HG03457 (cell line): ENCODE results near the gene HOXC5.

Experiments used
- ATAC-seq: cut with Tn5 transposase; IDR thresholded peaks from one replicate; pipeline ENCODE4 v1.9.1; 2021; ENCODE audit warnings: moderate number of reproducible peaks; ENCODE audit not compliant: unreplicated experiment

The HOXC5 gene

GRCh38 chr12:53995378-53996239 lies 37.2 kb upstream of the HOXC5 start:
- ATAC-seq: no peak

- ATAC-seq: no peak
Observed at GRCh38 chr12:53996240-53997203, 36.3 kb upstream of the HOXC5 start.

DNA sequence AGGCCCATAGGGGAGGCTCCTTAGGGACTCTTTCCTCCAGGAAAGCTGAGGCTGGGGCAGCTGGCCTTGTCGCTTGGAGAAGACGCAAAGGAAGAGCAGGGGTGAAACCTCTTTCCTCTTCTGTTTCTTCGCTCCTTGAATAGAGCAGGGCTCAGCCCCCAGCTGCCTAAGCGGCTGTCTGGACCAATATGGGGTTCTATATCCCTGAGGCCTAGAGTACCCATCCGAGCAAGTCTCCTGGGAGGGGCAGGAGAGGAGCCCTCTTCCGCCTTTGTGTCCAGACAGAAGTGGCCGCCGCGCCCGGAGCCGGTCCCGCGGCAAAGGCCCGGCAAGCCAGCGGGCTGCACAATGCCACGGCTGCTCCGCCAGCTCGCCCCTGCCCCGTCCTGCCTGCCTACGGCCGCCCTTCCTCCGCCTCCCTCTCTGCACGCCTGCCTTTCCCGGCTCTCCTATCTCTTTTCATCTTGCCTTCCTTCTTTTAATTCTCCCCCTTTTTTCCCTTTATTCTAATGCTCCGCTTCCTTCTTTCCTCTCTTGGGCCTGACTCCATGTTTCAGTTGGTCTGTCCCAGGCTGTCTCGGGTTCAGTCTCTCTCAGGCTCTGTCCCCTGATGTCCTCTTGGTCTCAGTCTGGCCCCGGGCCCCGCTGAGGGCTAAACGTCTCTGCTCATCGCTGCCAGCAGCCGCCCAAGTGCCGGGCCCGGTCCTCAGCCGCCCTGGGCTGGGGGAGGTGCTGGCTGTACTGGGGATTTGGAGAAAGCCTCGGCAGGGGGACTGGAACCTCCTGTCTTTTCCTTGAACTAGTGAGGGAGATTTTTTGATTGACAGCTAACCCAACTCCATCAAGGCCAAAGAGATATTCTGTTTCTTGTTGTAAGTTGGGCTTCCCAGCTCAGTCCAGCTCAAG lies 35.4 kb upstream of the HOXC5 start:
- ATAC-seq: no peak

DNA sequence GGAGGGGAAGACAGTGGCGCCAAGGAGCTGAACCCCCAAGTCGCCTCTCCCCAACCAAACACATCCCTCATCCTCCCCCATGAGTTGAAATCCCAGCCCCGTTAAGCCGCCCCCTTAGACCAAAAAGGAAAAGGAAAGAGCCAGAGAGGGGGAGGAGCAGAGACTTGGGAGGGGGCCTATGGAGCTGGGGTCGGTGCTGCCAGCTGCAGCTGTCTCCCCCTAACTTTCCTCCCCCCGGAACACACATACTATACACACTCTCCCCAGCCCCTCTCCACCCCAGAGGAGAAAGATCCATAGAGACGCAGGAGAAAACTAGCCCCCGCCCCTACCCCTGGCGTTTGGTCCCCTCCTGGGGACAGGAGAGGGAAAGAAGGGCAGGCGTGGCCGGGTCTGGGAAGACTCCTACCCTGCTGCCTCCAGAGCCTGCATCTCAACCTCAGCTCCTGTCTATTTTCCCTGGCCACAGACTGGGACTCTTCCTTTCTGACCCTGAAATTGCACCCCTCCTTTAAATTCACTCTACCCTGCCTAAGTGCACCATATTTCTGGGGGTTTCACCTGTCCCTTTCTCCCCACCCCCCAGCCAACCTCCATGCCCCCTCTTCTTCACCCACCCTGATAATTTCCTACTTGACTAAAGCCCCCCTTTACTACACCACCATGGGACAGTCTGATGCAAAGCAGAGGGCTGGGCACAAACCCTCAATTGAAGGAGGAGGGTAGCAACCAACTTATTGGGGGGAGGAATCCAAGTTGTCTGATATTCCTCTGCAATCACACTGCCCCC lies 34.5 kb upstream of the HOXC5 start:
- ATAC-seq: no peak

DNA sequence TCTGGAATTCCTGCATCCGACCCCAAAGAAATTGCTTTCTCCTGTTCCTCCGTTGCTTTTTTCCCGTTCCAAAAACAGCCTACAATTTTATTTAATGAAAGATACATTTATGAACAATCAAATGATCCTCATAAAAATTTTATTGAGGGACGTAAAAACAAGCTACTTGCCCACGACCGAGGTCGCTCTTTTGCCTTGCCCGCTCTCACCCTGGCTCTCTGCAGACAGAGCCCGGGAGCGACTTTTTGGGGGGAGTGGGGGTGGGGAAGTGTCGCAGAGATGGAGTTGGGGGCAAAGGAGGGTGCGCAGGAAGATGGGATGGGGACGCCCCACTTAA lies 34.0 kb upstream of the HOXC5 start:
- ATAC-seq: no peak

DNA sequence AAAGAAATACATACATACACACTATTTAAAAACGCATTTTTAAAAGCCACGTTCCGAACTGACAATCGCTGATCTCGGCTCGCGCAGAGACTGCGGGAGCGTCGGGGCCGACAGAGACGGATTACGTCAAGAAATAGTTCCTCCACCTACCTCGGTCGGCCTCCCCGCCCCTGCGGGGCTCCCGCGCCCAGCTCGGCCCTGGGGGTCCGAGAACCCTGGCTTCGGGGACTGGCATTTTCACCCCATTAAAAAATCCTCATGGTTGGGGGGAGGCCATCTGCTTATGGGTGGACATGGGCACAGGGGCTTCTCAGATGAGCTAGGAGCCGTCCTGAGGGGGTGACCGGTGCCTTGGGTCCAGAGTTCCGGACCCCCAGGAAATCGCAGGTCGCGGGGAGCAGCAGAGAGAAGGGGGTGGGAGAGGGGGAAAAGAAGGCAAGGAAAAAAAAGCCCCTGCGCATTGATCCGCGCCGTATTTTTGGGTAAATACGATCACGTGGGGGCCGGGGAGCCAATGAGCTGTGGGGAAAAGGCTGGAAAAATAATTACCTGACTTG lies 33.2 kb upstream of the HOXC5 start:
- ATAC-seq: no peak

DNA sequence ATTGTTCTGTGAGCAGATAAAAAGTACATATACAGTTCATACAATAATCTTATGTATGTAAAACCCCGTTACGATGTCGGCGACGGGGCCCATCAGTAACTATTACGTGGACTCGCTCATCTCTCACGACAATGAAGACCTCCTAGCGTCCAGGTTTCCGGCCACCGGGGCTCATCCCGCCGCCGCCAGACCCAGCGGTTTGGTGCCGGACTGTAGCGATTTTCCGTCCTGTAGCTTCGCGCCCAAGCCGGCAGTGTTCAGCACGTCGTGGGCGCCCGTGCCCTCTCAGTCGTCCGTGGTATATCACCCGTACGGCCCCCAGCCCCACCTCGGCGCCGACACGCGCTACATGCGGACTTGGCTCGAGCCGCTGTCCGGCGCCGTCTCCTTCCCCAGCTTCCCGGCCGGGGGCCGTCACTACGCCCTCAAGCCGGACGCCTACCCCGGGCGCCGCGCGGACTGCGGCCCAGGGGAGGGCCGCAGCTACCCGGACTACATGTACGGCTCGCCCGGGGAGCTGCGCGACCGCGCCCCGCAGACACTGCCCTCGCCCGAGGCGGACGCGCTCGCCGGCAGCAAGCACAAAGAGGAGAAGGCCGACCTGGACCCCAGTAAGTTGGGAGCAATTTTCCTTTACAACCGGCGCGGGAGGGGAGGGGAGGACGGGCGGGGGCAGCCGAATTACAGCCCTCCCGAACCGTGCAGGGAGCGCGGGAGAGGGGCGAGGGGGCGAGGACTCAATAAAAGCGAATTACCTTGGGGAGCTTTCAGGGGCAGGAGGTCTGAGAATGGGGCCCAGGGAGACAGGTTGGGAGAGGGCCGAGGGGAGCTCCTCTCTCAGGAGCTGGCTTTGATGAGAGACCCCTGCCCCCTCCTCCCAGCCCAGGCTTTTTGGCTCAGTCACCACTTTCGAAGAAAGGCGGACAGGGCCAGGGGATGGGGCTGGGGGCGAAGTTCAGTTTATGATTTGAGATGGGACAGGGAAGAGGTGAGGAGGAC lies 32.4 kb upstream of the HOXC5 start, which contains the start of gene HOXC9:
Gene HOXC9 (plus strand): TSS at position 46 of the 999 bp plus-strand sequence. CDS start 28 bp downstream, at position 74.
- no peak for ATAC-seq

DNA sequence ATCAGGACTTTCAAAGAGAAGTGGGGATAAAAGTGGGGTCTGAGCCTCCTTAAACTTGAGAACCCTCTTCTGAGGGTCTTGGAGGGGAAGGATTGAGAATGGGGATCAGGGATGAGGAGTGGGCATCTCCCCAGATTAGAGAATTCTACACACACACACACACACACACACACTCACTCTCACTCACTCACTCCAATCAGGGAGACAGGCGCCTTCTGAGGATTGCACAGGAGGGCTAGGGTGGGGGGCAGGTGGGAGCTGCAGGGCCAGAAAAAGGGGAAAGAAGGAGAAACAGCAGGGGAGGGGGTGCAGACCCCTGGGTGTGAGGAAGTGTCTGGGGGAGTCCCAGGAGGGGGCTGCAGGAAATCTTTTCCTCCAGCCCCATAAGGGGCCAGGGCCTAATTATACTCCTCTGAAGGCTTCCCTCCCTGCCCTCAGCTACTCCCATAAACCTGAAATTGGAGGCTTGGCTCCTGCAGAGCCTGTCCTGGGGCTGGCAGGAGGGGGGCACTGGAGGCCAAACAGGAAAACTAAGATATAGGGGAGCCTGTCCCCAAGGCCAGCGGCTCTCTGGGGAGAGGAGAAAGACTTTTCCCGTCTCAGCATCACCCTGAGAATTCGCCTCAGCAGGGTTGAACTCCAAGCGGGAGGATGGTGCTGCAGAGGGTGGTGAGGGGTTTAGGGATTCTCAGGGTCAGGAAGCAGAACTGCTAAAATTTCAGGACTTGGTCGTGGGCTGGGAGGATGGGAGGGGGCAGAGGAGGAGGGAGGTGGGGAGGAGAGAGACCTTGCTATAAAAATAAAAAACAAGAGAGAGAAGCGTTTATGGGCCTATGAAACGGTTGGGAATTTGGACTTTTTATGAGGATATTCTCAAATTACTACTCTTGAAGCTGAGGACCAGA lies 31.3 kb upstream of the HOXC5 start:
- no peak for ATAC-seq

DNA sequence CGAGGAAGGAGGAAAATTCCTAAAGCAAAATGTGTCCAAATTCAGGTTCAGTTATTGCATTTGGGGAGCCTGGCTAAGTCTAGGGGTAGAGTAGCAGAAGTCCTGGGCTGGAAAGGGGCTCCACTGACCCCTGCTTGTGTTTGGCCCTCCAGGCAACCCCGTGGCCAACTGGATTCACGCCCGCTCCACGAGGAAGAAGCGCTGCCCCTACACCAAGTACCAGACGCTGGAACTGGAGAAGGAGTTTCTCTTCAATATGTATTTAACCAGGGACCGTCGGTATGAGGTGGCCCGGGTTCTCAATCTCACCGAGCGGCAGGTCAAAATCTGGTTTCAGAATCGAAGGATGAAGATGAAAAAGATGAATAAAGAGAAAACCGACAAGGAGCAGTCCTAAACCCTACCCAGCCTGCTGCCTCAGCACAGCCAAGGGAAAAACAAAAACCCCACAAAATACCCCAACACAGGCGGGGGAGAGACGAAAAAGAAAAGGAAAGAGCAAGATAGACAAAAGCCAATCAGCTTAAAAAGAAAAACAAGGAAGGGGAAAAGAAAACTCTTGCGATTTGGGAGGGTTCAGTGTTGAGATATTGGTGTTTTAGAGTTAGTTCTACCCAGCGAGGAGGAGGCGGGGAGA lies 30.5 kb upstream of the HOXC5 start:
- no peak for ATAC-seq

- no peak for ATAC-seq
Observed at GRCh38 chr12:54002915-54003389, 29.9 kb upstream of the HOXC5 start.

DNA sequence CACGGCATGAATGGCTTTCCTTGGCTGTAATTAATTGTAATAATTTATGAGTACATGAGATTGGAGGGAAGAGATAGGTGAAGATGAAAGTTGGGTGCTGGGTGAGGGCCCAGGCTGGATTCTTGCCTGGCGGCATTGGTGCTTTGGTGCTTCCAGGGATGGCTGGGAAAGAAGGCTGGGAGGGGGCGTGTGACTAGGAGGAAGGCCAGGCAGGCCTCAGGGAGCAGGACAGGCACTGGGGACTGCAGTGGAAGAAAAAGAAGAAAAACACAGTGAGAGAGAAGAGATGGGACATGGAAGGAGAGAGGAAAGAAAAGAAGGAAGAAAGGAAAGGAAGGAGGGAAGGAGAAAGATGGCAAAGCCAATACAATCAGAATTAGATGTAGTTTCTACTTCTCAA lies 29.2 kb upstream of the HOXC5 start:
- no peak for ATAC-seq

DNA sequence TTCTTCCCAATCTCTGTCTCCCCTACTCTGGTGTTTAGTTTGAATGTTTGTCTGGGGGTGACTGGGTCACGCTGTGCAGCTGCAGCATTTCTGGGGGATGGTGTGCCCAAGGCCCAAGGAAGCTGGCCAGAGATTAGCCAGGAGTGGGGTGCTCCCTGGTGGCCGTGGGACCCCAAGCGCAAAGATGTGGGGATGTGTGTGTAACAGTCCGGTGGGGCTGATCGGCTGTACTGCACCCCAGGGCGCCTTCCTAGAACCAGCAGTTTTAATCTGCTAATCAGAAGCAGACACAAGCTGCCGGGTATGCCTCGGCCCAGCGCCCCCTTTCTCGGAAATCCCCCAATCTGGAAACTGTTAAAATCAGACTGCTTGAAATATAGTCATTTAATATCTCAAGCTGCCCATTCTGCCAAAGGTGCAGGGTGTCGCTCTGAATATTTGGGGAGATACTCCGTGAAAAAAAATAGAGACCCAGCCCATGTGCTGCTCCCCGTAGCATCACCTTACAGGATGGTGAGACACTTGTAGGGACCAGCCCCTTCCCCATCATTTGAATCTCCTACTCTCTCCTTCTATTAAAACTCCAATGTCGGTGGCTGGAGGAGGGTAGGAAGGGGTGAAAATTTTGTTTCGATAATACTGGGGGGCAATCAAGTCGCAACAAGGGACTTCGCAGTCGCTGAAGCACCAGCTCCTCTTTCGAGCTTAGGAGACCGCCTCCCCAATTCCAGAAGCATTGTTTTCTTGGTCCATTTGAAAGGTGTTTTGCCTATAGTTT lies 28.6 kb upstream of the HOXC5 start:
- no peak for ATAC-seq

- no peak for ATAC-seq
Observed at GRCh38 chr12:54004841-54005530, 27.9 kb upstream of the HOXC5 start.

GRCh38 chr12:54005531-54005852 lies 27.4 kb upstream of the HOXC5 start:
- ATAC-seq: no peak

- no peak for ATAC-seq
Observed at GRCh38 chr12:54005853-54006558, 26.8 kb upstream of the HOXC5 start.
